GM18511 (cell line): ENCODE data around the gene WDFY4.

Source experiments
- ATAC-seq: cut with Tn5 transposase; IDR thresholded peaks from one replicate; pipeline ENCODE4 v1.9.1; 2021; ENCODE audit warnings: mild to moderate bottlenecking, moderate library complexity; ENCODE audit not compliant: unreplicated experiment

Gene WDFY4

GRCh38 chr10:48968036-48968435 is 283.4 kb downstream of the WDFY4 start:
- ATAC-seq = no peak

GRCh38 chr10:48970046-48970445 is 285.4 kb downstream of the WDFY4 start:
- ATAC-seq = no peak

- ATAC-seq = no peak
Observed at GRCh38 chr10:48970654-48971053, 286.0 kb downstream of the WDFY4 start.

- no peak for ATAC-seq
Observed at GRCh38 chr10:48973065-48973464, 288.4 kb downstream of the WDFY4 start.

GRCh38 chr10:48974510-48975156 is 290.0 kb downstream of the WDFY4 start:
- no peak for ATAC-seq

GRCh38 chr10:48976196-48976595 is 291.5 kb downstream of the WDFY4 start:
- no peak for ATAC-seq

GRCh38 chr10:48978318-48978717 is 293.6 kb downstream of the WDFY4 start:
- no peak for ATAC-seq

GRCh38 chr10:48981310-48981907 is 296.7 kb downstream of the WDFY4 start:
- ATAC-seq = no peak

GRCh38 chr10:48982584-48982983 is 297.9 kb downstream of the WDFY4 start:
- ATAC-seq = no peak

GRCh38 chr10:48983648-48984351 is 299.1 kb downstream of the WDFY4 start:
- no peak for ATAC-seq

GRCh38 chr10:48985621-48986158 is 301.0 kb downstream of the WDFY4 start:
- no peak for ATAC-seq

GRCh38 chr10:48990226-48990625 is 305.6 kb downstream of the WDFY4 start:
- ATAC-seq = no peak

GRCh38 chr10:48993627-48994026 is 309.0 kb downstream of the WDFY4 start:
- no peak for ATAC-seq

- ATAC-seq = no peak
Observed at GRCh38 chr10:48996329-48996728, 311.7 kb downstream of the WDFY4 start.

- ATAC-seq = no peak
Observed at GRCh38 chr10:48999346-48999745, 314.7 kb downstream of the WDFY4 start.

GRCh38 chr10:49000437-49001398 is 316.0 kb downstream of the WDFY4 start:
- ATAC-seq = no peak

GRCh38 chr10:49001402-49001801 is 316.7 kb downstream of the WDFY4 start:
- no peak for ATAC-seq

GRCh38 chr10:49001870-49002672 is 317.4 kb downstream of the WDFY4 start:
- ATAC-seq = no peak

GRCh38 chr10:49005270-49005669 is 320.6 kb downstream of the WDFY4 start:
- ATAC-seq = no peak

- no peak for ATAC-seq
Observed at GRCh38 chr10:49007129-49007528, 322.5 kb downstream of the WDFY4 start.
